Neural cell (in vitro differentiated cells): Measurements from ENCODE around the gene RUBCNL. TPM values are rescaled to one million over a fixed set of nuclear protein-coding genes. Genes with fewer than 3 reads are reported as not detected.

ENCODE experiments used
- H2AFZ ChIP-seq: fragments of 200-600, 300-800 bp; sonication (generic), shearing (Covaris generic); 2 replicates; pipeline ENCODE4 v1.6.0; 2014; ENCODE audit warnings: low read depth, mild to moderate bottlenecking, antibody characterized with exemption, low read length, moderate library complexity
- H3F3A ChIP-seq: fragments of 200-600 bp; shearing (Covaris generic); 2 replicates; pipeline ENCODE4 v1.6.1; 2016; ENCODE audit warnings: mild to moderate bottlenecking, moderate library complexity, mixed read lengths, antibody characterized with exemption, low read length; ENCODE audit not compliant: insufficient read depth, poor library complexity, severe bottlenecking
- H3K27ac ChIP-seq: fragments of 200-600, 300-800 bp; sonication (generic), shearing (Covaris generic); 2 replicates; pipeline ENCODE4 v1.5.1; 2014; ENCODE audit warnings: mild to moderate bottlenecking, low read length, moderate library complexity
- H3K27me3 ChIP-seq: fragments of 300-800, 200-600 bp; sonication (generic), shearing (Covaris generic); 2 replicates; pipeline ENCODE4 v1.6.0; 2014; ENCODE audit warnings: mild to moderate bottlenecking, low read depth, low read length, moderate library complexity; ENCODE audit not compliant: insufficient read depth
- H3K36me3 ChIP-seq: fragments of 300-800, 200-600 bp; sonication (generic), shearing (Covaris generic); 2 replicates; pipeline ENCODE4 v1.5.1; 2014; ENCODE audit warnings: mild to moderate bottlenecking, antibody characterized with exemption, low read length, moderate library complexity; ENCODE audit not compliant: insufficient read depth
- H3K4me2 ChIP-seq: fragments of 300-800, 200-600 bp; sonication (generic), shearing (Covaris generic); 2 replicates; pipeline ENCODE4 v1.6.0; 2014; ENCODE audit warnings: mild to moderate bottlenecking, low read length
- H3K4me3 ChIP-seq: fragments of 300-800, 200-600 bp; sonication (generic), shearing (Covaris generic); 2 replicates; pipeline ENCODE4 v1.5.1; 2014; ENCODE audit warnings: mild to moderate bottlenecking, low read length, moderate library complexity
- H3K79me2 ChIP-seq: fragments of 200-600 bp; shearing (Covaris generic); replicated peaks from 2 replicates; pipeline ENCODE4 v1.6.0; 2014; ENCODE audit warnings: mild to moderate bottlenecking, low read length, moderate library complexity; ENCODE audit not compliant: insufficient read depth
- H3K9ac ChIP-seq: fragments of 300-800, 200-600 bp; sonication (generic), shearing (Covaris generic); 2 replicates; pipeline ENCODE4 v1.6.1; 2016; ENCODE audit warnings: mild to moderate bottlenecking, low read length, mixed read lengths
- H3K9me2 ChIP-seq: fragments of 200-600 bp; shearing (Covaris generic); 2 replicates; pipeline ENCODE4 v1.6.1; 2016; ENCODE audit warnings: mild to moderate bottlenecking, low read length, mixed read lengths; ENCODE audit not compliant: insufficient read depth
- H3K9me3 ChIP-seq: fragments of 200-600, 300-800 bp; sonication (generic), shearing (Covaris generic); 2 replicates; pipeline ENCODE4 v1.6.1; 2016; ENCODE audit warnings: mild to moderate bottlenecking, mixed run types, low read length, moderate library complexity, mixed read lengths
- H4K20me1 ChIP-seq: fragments of 200-600 bp; shearing (Covaris generic); 2 replicates; pipeline ENCODE4 v1.6.1; 2016; ENCODE audit warnings: mild to moderate bottlenecking, mixed run types; ENCODE audit not compliant: insufficient read depth
- CTCF ChIP-seq: fragments of 450-650 bp; IDR thresholded peaks from 2 replicates; pipeline ENCODE4 v1.5.1; 2014; ENCODE audit warnings: antibody characterized with exemption, mild to moderate bottlenecking, moderate library complexity; ENCODE audit not compliant: poor library complexity, severe bottlenecking
- EP300 ChIP-seq: fragments of 450-650 bp; conservative IDR thresholded peaks from 2 replicates; pipeline ENCODE4 v1.6.1; 2014; ENCODE audit warnings: antibody characterized with exemption, mild to moderate bottlenecking, moderate library complexity; ENCODE audit not compliant: poor library complexity, severe bottlenecking
- EZH2 ChIP-seq: fragments of 200-600, 300-800 bp; shearing (Covaris generic), sonication (generic); IDR thresholded peaks from 2 replicates; pipeline ENCODE4 v1.6.1; 2014; ENCODE audit warnings: antibody characterized with exemption, low read length, borderline replicate concordance, mild to moderate bottlenecking; ENCODE audit not compliant: insufficient read depth, poor library complexity, severe bottlenecking
- MXI1 ChIP-seq: fragments of 450-650 bp; conservative IDR thresholded peaks from 2 replicates; pipeline ENCODE4 v1.6.1; 2014; ENCODE audit warnings: antibody characterized with exemption, mild to moderate bottlenecking; ENCODE audit not compliant: poor library complexity, severe bottlenecking
- POLR2AphosphoS5 ChIP-seq: IDR thresholded peaks from 2 replicates; pipeline ENCODE4 v1.6.1; 2012
- RAD21 ChIP-seq: fragments of 450-650 bp; conservative IDR thresholded peaks from 2 replicates; pipeline ENCODE4 v1.6.1; 2014; ENCODE audit warnings: antibody characterized with exemption, mild to moderate bottlenecking, moderate library complexity
- REST ChIP-seq: IDR thresholded peaks from 2 replicates; pipeline ENCODE4 v1.6.1; 2012; ENCODE audit warnings: borderline replicate concordance
- SMC3 ChIP-seq: fragments of 450-650 bp; conservative IDR thresholded peaks from 2 replicates; pipeline ENCODE4 v1.6.1; 2014; ENCODE audit warnings: antibody characterized with exemption, mild to moderate bottlenecking, moderate library complexity; ENCODE audit not compliant: poor library complexity
- TAF1 ChIP-seq: IDR thresholded peaks from 2 replicates; pipeline ENCODE4 v1.6.1; 2012; ENCODE audit warnings: low read depth
- polyA plus RNA-seq: library from polyadenylated mRNA; depleted of rRNA; stranded (reverse); fragments of >200 nt; gene quantifications from 2 replicates; pipeline ENCODE4 v1.2.3, GENCODE V29; 2014

The RUBCNL gene
- polyA plus RNA-seq, 1 donor from 2014 or later: not detected

- no peaks in the 10 kb centered on the region for H3K79me2 ChIP-seq
- H2AFZ ChIP-seq: no peak overlapping the region
- H3K9ac ChIP-seq: no peak overlapping the region
Observed at GRCh38 chr13:46360604-46361003, 26.4 kb downstream of the RUBCNL start.

GRCh38 chr13:46359714-46360113 is 27.3 kb downstream of the RUBCNL start:
- no peak overlapping the region for H3K27ac ChIP-seq
- no peaks in the 10 kb centered on the region for H3K36me3 ChIP-seq
- no peak overlapping the region for H3K9ac ChIP-seq
- no peaks in the 10 kb centered on the region for H4K20me1 ChIP-seq
- H3K27me3 ChIP-seq: no peaks in the 10 kb centered on the region
- no peak overlapping the region for H3K4me3 ChIP-seq
- no peak overlapping the region for H3K4me2 ChIP-seq
- H3K79me2 ChIP-seq: no peaks in the 10 kb centered on the region
- H2AFZ ChIP-seq: no peak overlapping the region
- H3F3A ChIP-seq: no peaks in the 10 kb centered on the region
- no peaks in the 10 kb centered on the region for H3K9me2 ChIP-seq
- no peaks in the 10 kb centered on the region for H3K9me3 ChIP-seq
- no peak for TF ChIP-seq EZH2
- TF ChIP-seq RAD21: no peak
- TF ChIP-seq REST: no peak
- TF ChIP-seq TAF1: no peak
- TF ChIP-seq POLR2AphosphoS5: no peak
- TF ChIP-seq MXI1: no peak
- TF ChIP-seq CTCF: no peak

More at GRCh38 chr13:46360604-46361003, 26.4 kb downstream of the RUBCNL start:
- H3K9me3 ChIP-seq: no peaks in the 10 kb centered on the region
- H4K20me1 ChIP-seq: no peaks in the 10 kb centered on the region
- no peaks in the 10 kb centered on the region for H3K36me3 ChIP-seq
- H3K9me2 ChIP-seq: no peaks in the 10 kb centered on the region
- no peaks in the 10 kb centered on the region for H3K27me3 ChIP-seq
- no peak overlapping the region for H3K4me3 ChIP-seq
- no peak overlapping the region for H3K27ac ChIP-seq
- TF ChIP-seq SMC3 (no peak), MXI1 (no peak), POLR2AphosphoS5 (no peak), EZH2 (no peak), REST (no peak), TAF1 (no peak), EP300 (no peak), RAD21 (no peak), CTCF (no peak)
- no peaks in the 10 kb centered on the region for H3F3A ChIP-seq
- no peak overlapping the region for H3K4me2 ChIP-seq
